GM12875 (cell line): ENCODE measurements around the gene MLIP.

Experiments
- H3K4me3 ChIP-seq: one replicate; pipeline ENCODE4 v1.5.1; 2011; ENCODE audit warnings: low read depth, low read length, control low read depth
- CTCF ChIP-seq: IDR thresholded peaks from 2 replicates; pipeline ENCODE4 v1.5.1; 2011; ENCODE audit warnings: low read depth, mild to moderate bottlenecking, control low read depth, inconsistent platforms, low read length, moderate library complexity, borderline replicate concordance; ENCODE audit not compliant: insufficient read depth

MLIP gene

GRCh38 chr6:54315656-54316055, 204.4 kb downstream of the MLIP start:
- no peak for TF ChIP-seq CTCF

More at GRCh38 chr6:54315656-54316055, 204.4 kb downstream of the MLIP start:
- H3K4me3 ChIP-seq, result no peak overlapping the region
